ENCODE results near the gene DOCK4. TPM values are rescaled to one million over a fixed set of nuclear protein-coding genes. Genes with fewer than 3 reads are reported as not detected.
A peak's percentile ranks its signal among the peaks of the same experiment; 100 is the strongest.

The DOCK4 gene
- polyA plus RNA-seq, 2 of the 4 experiments (the other 2 are of a cell fraction) = 13.7 to 15.7 TPM

DNA sequence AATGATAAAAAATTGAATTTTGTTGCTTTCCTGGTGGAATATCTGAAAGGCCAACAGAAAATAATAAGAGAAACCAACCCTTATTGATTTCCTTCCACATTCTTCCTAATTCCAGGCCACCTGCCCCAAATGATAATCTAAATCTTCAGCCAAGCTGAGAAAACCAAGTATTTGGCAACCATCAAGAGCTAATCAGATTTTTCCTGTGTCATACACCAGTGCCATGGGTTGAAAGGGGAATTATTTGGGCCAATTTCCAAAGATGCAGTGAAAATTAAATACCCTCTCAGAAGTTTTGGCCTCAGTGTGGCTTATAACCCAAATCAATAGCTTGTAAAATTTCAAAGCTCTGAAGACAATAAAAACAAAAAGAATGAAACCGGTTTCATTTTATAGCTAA lies 70.4 kb downstream of the DOCK4 start:
- CTCF ChIA-PET = interaction anchor here (0.9 kb wide), 1 partner anchor 10 kb away, joined by 4 read pairs; no protein-coding TSS in a partner anchor
- Histone ChIP-seq H3K4me1 (peaks cover 15% of the 10 kb centered on the region; the same call in 2 of the 3 replicates), H3K27ac (no peak overlapping the region), H3K4me2 (no peak overlapping the region), H3K9me3 (no peaks in the 10 kb centered on the region), H3K4me3 (no peak overlapping the region)
- POLR2A ChIA-PET = no interaction called here
- ATAC-seq = no peak
- no peak for FAIRE-seq
- 91% methylated on average over 1 of the region's 1 CpG for WGBS (ENCODE audit: missing lambda C conversion rate)
- TF ChIP-seq CEBPB (IDR thresholded peaks at IDR 0.05) = no peak
- TF ChIP-seq NR3C1 (IDR thresholded peaks at IDR 0.05) = no peak
- no peak for TF ChIP-seq JUNB (IDR thresholded peaks at IDR 0.05)
- TF ChIP-seq MYC (IDR thresholded peaks at IDR 0.05; ENCODE audit: borderline replicate concordance, low read length) = no peak
- no peak for TF ChIP-seq HEYL (CRISPR knock-in tag; IDR thresholded peaks at IDR 0.05)
- no peak for TF ChIP-seq HOXB13 (CRISPR knock-in tag; IDR thresholded peaks at IDR 0.05; ENCODE audit: low read depth)
- TF ChIP-seq BCL3 (IDR thresholded peaks at IDR 0.05) = no peak
- TF ChIP-seq FOXS1 (CRISPR knock-in tag; IDR thresholded peaks at IDR 0.05) = no peak
- TF ChIP-seq ZFP36 (IDR thresholded peaks at IDR 0.05; ENCODE audit: borderline replicate concordance, partially characterized antibody) = no peak
- TF ChIP-seq ZC3H11A (IDR thresholded peaks at IDR 0.05) = no peak
- TF ChIP-seq MAFK (IDR thresholded peaks at IDR 0.05; ENCODE audit: partially characterized antibody) = no peak
- no peak for TF ChIP-seq PHF8 (IDR thresholded peaks at IDR 0.05; ENCODE audit: borderline replicate concordance, low read depth)
- TF ChIP-seq RFX5 (IDR thresholded peaks at IDR 0.05) = no peak
- TF ChIP-seq, protein P1, sequence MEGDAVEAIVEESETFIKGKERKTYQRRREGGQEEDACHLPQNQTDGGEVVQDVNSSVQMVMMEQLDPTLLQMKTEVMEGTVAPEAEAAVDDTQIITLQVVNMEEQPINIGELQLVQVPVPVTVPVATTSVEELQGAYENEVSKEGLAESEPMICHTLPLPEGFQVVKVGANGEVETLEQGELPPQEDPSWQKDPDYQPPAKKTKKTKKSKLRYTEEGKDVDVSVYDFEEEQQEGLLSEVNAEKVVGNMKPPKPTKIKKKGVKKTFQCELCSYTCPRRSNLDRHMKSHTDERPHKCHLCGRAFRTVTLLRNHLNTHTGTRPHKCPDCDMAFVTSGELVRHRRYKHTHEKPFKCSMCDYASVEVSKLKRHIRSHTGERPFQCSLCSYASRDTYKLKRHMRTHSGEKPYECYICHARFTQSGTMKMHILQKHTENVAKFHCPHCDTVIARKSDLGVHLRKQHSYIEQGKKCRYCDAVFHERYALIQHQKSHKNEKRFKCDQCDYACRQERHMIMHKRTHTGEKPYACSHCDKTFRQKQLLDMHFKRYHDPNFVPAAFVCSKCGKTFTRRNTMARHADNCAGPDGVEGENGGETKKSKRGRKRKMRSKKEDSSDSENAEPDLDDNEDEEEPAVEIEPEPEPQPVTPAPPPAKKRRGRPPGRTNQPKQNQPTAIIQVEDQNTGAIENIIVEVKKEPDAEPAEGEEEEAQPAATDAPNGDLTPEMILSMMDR (IDR thresholded peaks at IDR 0.05) = no peak
- TF ChIP-seq KDM1A (IDR thresholded peaks at IDR 0.05; ENCODE audit: low read depth) = no peak
- TF ChIP-seq, protein P2, sequence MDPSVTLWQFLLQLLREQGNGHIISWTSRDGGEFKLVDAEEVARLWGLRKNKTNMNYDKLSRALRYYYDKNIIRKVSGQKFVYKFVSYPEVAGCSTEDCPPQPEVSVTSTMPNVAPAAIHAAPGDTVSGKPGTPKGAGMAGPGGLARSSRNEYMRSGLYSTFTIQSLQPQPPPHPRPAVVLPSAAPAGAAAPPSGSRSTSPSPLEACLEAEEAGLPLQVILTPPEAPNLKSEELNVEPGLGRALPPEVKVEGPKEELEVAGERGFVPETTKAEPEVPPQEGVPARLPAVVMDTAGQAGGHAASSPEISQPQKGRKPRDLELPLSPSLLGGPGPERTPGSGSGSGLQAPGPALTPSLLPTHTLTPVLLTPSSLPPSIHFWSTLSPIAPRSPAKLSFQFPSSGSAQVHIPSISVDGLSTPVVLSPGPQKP (IDR thresholded peaks at IDR 0.05; ENCODE audit: low read depth, low read length) = no peak
- TF ChIP-seq HOXA7 (CRISPR knock-in tag; IDR thresholded peaks at IDR 0.05) = no peak
- TF ChIP-seq EHF (CRISPR knock-in tag; IDR thresholded peaks at IDR 0.05) = no peak
- DNase-seq (ENCODE audit: low read depth in 1 of 2, low spot score in 1 of 2) = no peak

GRCh38 chr7:112134039-112134438 lies 72.2 kb downstream of the DOCK4 start:
- no peak overlapping the region for H3K4me2 ChIP-seq
- no peak for DNase-seq (ENCODE audit: low read depth in 1 of 2, low spot score in 1 of 2)
- TF ChIP-seq RAD21 (conservative IDR thresholded peaks at IDR 0.05 in 1 of 2, IDR thresholded peaks at IDR 0.05 in 1 of 2) (0 out of 5 replicates have a peak, but pooled peaks of 1 of the 2 experiments have one; percentile 3), MYC (IDR thresholded peaks at IDR 0.05; ENCODE audit: borderline replicate concordance, low read length) (no peak)
- FAIRE-seq = no peak
- H3K4me1 ChIP-seq = peaks cover 20% of the 10 kb centered on the region; the same call in 2 of the 3 replicates
- 79% methylated on average over 3 of the region's 3 CpGs for WGBS (ENCODE audit: missing lambda C conversion rate)
- no peak for ATAC-seq
- no peaks in the 10 kb centered on the region for H3K9me3 ChIP-seq
- no peak overlapping the region for H3K4me3 ChIP-seq
- CTCF ChIA-PET = interaction anchor here (1.0 kb wide), 1 partner anchor 14 kb away, joined by 3 read pairs; no protein-coding TSS in a partner anchor
- H3K27ac ChIP-seq = no peak overlapping the region
- POLR2A ChIA-PET = no interaction called here

GRCh38 chr7:112133328-112133727 lies 72.9 kb downstream of the DOCK4 start:
- POLR2A ChIA-PET = no interaction called here
- WGBS (ENCODE audit: missing lambda C conversion rate) = 92% methylated on average over 7 of the region's 7 CpGs
- H3K4me2 ChIP-seq = no peak overlapping the region
- peaks cover 20% of the 10 kb centered on the region; the same call in 2 of the 3 replicates for H3K4me1 ChIP-seq
- CTCF ChIA-PET = no interaction called here
- no peak for DNase-seq (ENCODE audit: low read depth in 1 of 2, low spot score in 1 of 2)
- no peak for FAIRE-seq
- H3K27ac ChIP-seq = no peak overlapping the region
- no peak overlapping the region for H3K4me3 ChIP-seq
- ATAC-seq = no peak
- H3K9me3 ChIP-seq = no peaks in the 10 kb centered on the region
- TF ChIP-seq PHF8 (IDR thresholded peaks at IDR 0.05; ENCODE audit: borderline replicate concordance, low read depth) (no peak), ZFP36 (IDR thresholded peaks at IDR 0.05; ENCODE audit: borderline replicate concordance, partially characterized antibody) (no peak), CBX2 (IDR thresholded peaks at IDR 0.05; ENCODE audit: borderline replicate concordance, low read depth) (no peak), TFCP2L1 (CRISPR knock-in tag; IDR thresholded peaks at IDR 0.05) (no peak), NR3C1 (IDR thresholded peaks at IDR 0.05) (no peak), GATA3 (IDR thresholded peaks at IDR 0.05; ENCODE audit: borderline replicate concordance) (no peak), CHD4 (IDR thresholded peaks at IDR 0.05; ENCODE audit: borderline replicate concordance) (no peak), RFX5 (IDR thresholded peaks at IDR 0.05) (no peak), ZC3H11A (IDR thresholded peaks at IDR 0.05) (no peak), NPAS2 (CRISPR knock-in tag; IDR thresholded peaks at IDR 0.05; ENCODE audit: borderline replicate concordance) (no peak), HOXA7 (CRISPR knock-in tag; IDR thresholded peaks at IDR 0.05) (no peak), SREBF2 (IDR thresholded peaks at IDR 0.05) (no peak), BCL3 (IDR thresholded peaks at IDR 0.05) (no peak), MAZ (IDR thresholded peaks at IDR 0.05; ENCODE audit: borderline replicate concordance, low read depth, low read length) (no peak), FOSL2 (IDR thresholded peaks at IDR 0.05) (no peak), FOSL2 (CRISPR knock-in tag; IDR thresholded peaks at IDR 0.05) (no peak)
- TF ChIP-seq, protein P3, sequence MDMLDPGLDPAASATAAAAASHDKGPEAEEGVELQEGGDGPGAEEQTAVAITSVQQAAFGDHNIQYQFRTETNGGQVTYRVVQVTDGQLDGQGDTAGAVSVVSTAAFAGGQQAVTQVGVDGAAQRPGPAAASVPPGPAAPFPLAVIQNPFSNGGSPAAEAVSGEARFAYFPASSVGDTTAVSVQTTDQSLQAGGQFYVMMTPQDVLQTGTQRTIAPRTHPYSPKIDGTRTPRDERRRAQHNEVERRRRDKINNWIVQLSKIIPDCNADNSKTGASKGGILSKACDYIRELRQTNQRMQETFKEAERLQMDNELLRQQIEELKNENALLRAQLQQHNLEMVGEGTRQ (IDR thresholded peaks at IDR 0.05) = no peak
